ENCODE results near the gene HAUS6. TPM values are rescaled to one million over a fixed set of nuclear protein-coding genes. Genes with fewer than 3 reads are reported as not detected.

HAUS6 gene
- total RNA-seq, 2 donors from 2014 or later: 26.3 to 45.4 TPM

DNA sequence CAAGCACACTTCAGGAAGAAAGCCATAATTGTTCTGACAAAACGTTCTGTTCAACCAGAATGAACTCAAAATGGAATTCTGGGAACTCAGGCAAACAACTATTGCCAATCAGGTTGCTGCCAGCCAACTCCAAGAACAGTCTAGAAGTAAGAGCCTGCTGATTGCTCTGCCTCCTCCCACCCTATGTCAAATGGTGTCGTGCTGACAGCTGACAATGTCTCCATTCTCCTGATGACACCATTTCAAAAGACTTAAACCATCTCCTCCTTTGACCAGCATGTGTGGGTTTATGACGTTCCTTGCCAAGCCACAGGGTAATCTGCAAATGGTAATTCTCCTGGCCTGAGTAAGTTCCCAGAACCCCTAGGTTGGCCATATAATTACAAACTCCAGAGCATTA lies 46.5 kb upstream of the HAUS6 start:
- H3K9ac ChIP-seq (ENCODE audit: extremely low read depth, low read length, poor library complexity, severe bottlenecking): no peak overlapping the region
- H3K4me3 ChIP-seq (ENCODE audit: low read length): no peak overlapping the region
- H3K4me1 ChIP-seq (ENCODE audit: control insufficient read depth, insufficient read depth, low read length): no peaks in the 10 kb centered on the region
- Mint-ChIP-seq H3K27me3 (ENCODE audit: insufficient read depth) (no peaks in the 10 kb centered on the region), H3K27ac (no peak overlapping the region), H3K36me3 (ENCODE audit: low read depth) (no peaks in the 10 kb centered on the region), H3K4me3 (no peak overlapping the region), H3K4me1 (peaks cover 5% of the 10 kb centered on the region), H3K9me3 (no peaks in the 10 kb centered on the region)
- H3K36me3 ChIP-seq (ENCODE audit: control insufficient read depth, insufficient read depth, low read length): no peaks in the 10 kb centered on the region
- TF ChIP-seq, protein P1, sequence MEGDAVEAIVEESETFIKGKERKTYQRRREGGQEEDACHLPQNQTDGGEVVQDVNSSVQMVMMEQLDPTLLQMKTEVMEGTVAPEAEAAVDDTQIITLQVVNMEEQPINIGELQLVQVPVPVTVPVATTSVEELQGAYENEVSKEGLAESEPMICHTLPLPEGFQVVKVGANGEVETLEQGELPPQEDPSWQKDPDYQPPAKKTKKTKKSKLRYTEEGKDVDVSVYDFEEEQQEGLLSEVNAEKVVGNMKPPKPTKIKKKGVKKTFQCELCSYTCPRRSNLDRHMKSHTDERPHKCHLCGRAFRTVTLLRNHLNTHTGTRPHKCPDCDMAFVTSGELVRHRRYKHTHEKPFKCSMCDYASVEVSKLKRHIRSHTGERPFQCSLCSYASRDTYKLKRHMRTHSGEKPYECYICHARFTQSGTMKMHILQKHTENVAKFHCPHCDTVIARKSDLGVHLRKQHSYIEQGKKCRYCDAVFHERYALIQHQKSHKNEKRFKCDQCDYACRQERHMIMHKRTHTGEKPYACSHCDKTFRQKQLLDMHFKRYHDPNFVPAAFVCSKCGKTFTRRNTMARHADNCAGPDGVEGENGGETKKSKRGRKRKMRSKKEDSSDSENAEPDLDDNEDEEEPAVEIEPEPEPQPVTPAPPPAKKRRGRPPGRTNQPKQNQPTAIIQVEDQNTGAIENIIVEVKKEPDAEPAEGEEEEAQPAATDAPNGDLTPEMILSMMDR (conservative IDR thresholded peaks at IDR 0.05): no peak
- no peak for DNase-seq
- no peaks in the 10 kb centered on the region for H3K27me3 ChIP-seq (ENCODE audit: control insufficient read depth, insufficient read depth, low read length, poor library complexity, severe bottlenecking)
- no peaks in the 10 kb centered on the region for H3K9me3 ChIP-seq (ENCODE audit: control insufficient read depth, low read length)
- WGBS, 2 experiments (ENCODE audit: insufficient coverage in 1 of 2, insufficient read length in 1 of 2): 56 to 77% methylated on average over 3 of the region's 3 CpGs
- H3K27ac ChIP-seq (ENCODE audit: low read depth, low read length): no peak overlapping the region

GRCh38 chr9:19148187-19148586 lies 45.5 kb upstream of the HAUS6 start:
- no peak overlapping the region for H3K9ac ChIP-seq (ENCODE audit: extremely low read depth, low read length, poor library complexity, severe bottlenecking)
- no peaks in the 10 kb centered on the region for H3K4me1 ChIP-seq (ENCODE audit: control insufficient read depth, insufficient read depth, low read length)
- Mint-ChIP-seq H3K27me3 (ENCODE audit: insufficient read depth) (no peaks in the 10 kb centered on the region), H3K4me1 (peaks cover 5% of the 10 kb centered on the region), H3K36me3 (ENCODE audit: low read depth) (no peaks in the 10 kb centered on the region), H3K9me3 (no peaks in the 10 kb centered on the region), H3K4me3 (no peak overlapping the region), H3K27ac (no peak overlapping the region)
- 94 to 100% methylated on average over 2 to 5 of the region's 5 CpGs for WGBS, 2 experiments (ENCODE audit: insufficient coverage in 1 of 2, insufficient read length in 1 of 2)
- TF ChIP-seq, protein P1 (conservative IDR thresholded peaks at IDR 0.05): no peak
- DNase-seq: no peak
- H3K9me3 ChIP-seq (ENCODE audit: control insufficient read depth, low read length): no peaks in the 10 kb centered on the region
- no peaks in the 10 kb centered on the region for H3K36me3 ChIP-seq (ENCODE audit: control insufficient read depth, insufficient read depth, low read length)
- H3K27me3 ChIP-seq (ENCODE audit: control insufficient read depth, insufficient read depth, low read length, poor library complexity, severe bottlenecking): no peaks in the 10 kb centered on the region
- no peak overlapping the region for H3K27ac ChIP-seq (ENCODE audit: low read depth, low read length)
- H3K4me3 ChIP-seq (ENCODE audit: low read length): no peak overlapping the region

DNA sequence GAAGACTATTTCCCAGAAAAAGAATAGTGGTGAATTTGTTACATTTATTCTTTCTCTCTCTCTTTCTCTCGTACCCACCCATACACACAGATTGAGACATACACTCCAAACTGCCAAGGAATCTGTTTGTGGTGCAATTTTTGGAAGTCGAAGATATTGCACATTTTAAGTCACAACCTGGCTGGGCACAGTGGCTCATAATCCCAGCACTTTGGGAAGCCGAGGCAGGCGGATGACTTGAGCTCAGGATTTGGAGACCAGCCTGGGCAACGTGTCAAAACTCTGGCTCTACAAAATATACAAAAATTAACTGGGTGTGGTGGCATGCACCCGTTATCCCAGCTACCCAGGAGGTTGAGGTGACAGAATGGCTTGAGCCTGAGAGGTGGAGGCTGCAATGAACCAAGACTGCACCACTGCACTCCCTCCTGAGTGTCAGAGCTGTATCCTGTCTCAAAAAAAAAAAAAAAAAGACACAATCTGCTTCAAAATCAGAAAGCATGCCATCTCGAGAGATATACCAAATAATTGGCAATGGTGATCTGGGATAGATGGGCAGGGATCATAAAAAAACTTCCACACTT lies 43.8 kb upstream of the HAUS6 start:
- no peak for DNase-seq
- no peaks in the 10 kb centered on the region for H3K9me3 ChIP-seq (ENCODE audit: control insufficient read depth, low read length)
- TF ChIP-seq, protein P1 (conservative IDR thresholded peaks at IDR 0.05): no peak
- no peaks in the 10 kb centered on the region for H3K9me3 Mint-ChIP-seq
- H3K36me3 Mint-ChIP-seq (ENCODE audit: low read depth): no peaks in the 10 kb centered on the region
- peaks cover 5% of the 10 kb centered on the region for H3K4me1 Mint-ChIP-seq
- H3K27ac ChIP-seq (ENCODE audit: low read depth, low read length): no peak overlapping the region
- H3K27ac Mint-ChIP-seq: no peak overlapping the region
- no peaks in the 10 kb centered on the region for H3K27me3 Mint-ChIP-seq (ENCODE audit: insufficient read depth)
- H3K36me3 ChIP-seq (ENCODE audit: control insufficient read depth, insufficient read depth, low read length): no peaks in the 10 kb centered on the region
- WGBS, 2 experiments (ENCODE audit: insufficient coverage in 1 of 2, insufficient read length in 1 of 2): 93 to 97% methylated on average over 4 to 6 of the region's 7 CpGs
- H3K4me3 Mint-ChIP-seq: no peak overlapping the region
- H3K9ac ChIP-seq (ENCODE audit: extremely low read depth, low read length, poor library complexity, severe bottlenecking): no peak overlapping the region
- no peaks in the 10 kb centered on the region for H3K4me1 ChIP-seq (ENCODE audit: control insufficient read depth, insufficient read depth, low read length)
- H3K4me3 ChIP-seq (ENCODE audit: low read length): no peak overlapping the region
- no peaks in the 10 kb centered on the region for H3K27me3 ChIP-seq (ENCODE audit: control insufficient read depth, insufficient read depth, low read length, poor library complexity, severe bottlenecking)

Data from endodermal cell (in vitro differentiated cells).